T1000 (cell line): Measurements from ENCODE around the gene RHOG.
A peak's percentile ranks its signal among the peaks of the same experiment; 100 is the strongest.

Experiments
- DNase-seq: peaks from one replicate; lab custom pipeline; 2025; ENCODE audit warnings: mixed read lengths; lab: John Stamatoyannopoulos, UW

RHOG gene

GRCh38 chr11:3859373-3859881 is 18.7 kb upstream of the RHOG start:
- DNase-seq: no peak

- DNase-seq: no peak
Observed at GRCh38 chr11:3857628-3858027, 16.9 kb upstream of the RHOG start.

- DNase-seq: no peak
Observed at GRCh38 chr11:3856856-3857553, 16.2 kb upstream of the RHOG start.

- no peak for DNase-seq
Observed at GRCh38 chr11:3855808-3856491, 15.2 kb upstream of the RHOG start.

- DNase-seq: peak; percentile 88
Observed at GRCh38 chr11:3854977-3855807, 14.4 kb upstream of the RHOG start, which contains the start of gene STIM1. TSS of gene STIM1 (plus strand) at chr11:3855664. CDS start at chr11:3856271, 607 bp downstream.

- no peak for DNase-seq
Observed at GRCh38 chr11:3854660-3854976, 13.9 kb upstream of the RHOG start.

- DNase-seq: no peak
Observed at GRCh38 chr11:3853899-3854659, 13.3 kb upstream of the RHOG start.

DNA sequence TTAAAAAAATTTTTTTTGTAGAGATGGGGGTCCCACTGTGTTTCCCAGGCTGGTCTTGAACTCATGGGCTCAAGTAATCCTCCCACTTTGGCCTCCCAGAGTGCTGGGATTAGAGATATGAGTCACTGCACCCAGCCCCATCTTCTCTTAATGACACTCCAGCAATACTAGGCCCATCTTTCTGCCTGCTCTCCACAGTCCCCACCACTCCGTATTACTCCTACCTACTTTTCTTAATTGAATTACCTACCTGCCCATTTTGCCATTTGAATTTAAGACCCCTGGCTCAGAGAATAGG is 12.7 kb upstream of the RHOG start:
- DNase-seq: no peak

DNA sequence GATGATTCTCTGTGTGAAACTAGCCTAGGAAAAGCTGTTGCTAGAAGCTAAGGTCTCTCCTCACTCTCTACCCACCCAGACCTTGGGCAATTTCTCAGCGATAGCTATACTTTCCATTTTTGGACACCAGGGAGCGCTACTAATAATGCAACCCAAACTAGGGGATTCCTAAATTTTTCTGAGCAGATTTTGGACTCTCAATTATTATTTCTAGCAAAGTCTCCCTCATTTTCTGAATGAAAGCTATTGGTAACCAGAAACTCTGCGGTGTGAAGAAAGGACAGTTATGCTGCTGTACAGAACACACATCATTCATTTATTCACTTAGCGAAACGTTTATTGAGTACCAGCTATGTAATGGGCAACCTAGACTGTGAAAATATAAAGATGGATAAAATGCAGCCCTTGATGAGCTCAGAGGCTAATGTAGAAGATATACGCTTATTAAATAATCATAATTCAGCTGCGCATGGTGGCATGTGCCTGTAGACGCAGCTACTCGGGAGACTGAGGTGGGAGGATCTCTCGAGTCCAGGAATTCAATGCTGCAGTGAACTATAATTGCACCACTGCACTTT is 8.6 kb upstream of the RHOG start:
- DNase-seq: peak; percentile 15

DNA sequence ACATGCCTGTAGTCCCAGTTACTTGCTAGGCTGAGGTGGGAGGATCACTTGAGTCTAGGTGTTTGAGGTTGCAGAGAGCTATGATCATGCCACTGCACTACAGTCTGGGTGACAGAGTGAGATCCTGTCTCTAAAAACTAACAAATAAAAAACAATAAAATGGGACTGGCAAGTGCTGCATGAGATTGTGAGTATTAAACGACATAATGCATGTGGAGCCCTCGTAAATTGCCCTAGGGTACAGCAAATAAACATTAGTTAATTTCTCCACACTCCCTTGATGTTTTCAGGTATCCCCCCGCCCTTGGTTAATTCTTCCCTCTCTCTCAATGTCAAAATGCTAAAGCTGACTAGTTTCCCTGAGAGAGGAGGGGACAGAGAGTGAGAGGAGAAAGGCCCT is 4.9 kb upstream of the RHOG start:
- DNase-seq: no peak

DNA sequence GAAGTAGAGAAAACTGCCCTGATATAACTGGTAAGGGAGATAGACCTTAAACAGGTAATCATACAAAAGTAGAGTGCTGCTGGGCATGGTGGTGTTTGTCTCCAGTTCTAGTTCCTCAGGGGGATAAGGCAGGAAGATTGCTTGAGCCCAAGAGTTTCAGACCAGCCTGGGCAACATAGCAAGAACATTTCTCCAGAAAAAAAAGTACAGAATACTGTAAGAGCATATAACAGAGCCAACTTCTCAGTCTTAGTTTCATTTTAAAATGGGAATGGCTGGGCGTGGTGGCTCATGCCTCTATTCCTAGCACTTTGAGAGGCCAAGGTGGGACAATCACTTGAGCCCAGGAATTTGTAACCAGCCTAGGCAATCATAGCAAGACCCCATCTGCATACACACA is 4.5 kb upstream of the RHOG start:
- DNase-seq: no peak

- no peak for DNase-seq
Observed at GRCh38 chr11:3843326-3843725, 2.6 kb upstream of the RHOG start.

DNA sequence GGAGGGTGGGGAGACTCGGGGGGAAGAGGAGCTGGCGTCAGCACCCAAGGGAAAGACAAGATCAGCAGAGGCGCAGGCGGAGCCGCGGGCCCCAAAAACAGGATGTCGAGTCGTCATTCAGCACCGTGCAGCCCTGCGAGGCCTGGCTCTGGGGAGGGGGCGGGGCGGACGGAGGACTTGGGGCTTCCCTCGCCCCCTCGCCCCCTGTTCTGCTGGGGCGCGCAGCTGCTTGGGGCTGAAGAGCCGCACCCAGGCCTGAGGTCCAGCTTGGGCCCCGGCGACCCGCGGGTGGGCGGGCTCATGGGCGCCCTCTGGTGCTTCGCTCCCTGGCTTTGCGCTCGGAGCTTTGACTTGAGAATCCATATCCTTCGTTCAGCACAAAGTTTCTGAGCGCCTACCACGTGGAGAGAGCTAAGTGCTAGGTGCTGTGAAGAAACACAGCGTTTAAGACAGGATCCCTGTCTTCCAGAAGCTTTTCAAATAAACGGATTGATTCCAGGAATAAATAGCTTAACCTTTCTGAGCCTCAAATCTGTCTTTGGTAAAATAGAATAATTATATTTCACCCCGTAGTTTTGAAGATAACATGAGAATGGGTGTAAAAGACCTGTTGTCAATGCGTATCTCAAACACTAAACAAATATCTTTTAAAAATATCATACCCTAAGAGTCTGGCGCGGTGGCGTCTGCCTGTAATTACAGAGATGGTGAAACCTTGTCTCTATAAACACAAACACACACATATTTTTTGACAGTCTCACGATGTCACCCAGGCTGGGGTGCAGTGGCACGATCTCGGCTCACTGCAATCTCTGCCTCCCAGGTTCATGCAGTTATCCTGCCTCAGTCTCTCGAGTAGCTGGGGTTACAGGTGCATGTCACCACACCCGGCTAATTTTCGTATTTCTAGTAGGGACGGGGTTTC is 929 bp upstream of the RHOG start:
- peak; percentile 82 for DNase-seq

DNA sequence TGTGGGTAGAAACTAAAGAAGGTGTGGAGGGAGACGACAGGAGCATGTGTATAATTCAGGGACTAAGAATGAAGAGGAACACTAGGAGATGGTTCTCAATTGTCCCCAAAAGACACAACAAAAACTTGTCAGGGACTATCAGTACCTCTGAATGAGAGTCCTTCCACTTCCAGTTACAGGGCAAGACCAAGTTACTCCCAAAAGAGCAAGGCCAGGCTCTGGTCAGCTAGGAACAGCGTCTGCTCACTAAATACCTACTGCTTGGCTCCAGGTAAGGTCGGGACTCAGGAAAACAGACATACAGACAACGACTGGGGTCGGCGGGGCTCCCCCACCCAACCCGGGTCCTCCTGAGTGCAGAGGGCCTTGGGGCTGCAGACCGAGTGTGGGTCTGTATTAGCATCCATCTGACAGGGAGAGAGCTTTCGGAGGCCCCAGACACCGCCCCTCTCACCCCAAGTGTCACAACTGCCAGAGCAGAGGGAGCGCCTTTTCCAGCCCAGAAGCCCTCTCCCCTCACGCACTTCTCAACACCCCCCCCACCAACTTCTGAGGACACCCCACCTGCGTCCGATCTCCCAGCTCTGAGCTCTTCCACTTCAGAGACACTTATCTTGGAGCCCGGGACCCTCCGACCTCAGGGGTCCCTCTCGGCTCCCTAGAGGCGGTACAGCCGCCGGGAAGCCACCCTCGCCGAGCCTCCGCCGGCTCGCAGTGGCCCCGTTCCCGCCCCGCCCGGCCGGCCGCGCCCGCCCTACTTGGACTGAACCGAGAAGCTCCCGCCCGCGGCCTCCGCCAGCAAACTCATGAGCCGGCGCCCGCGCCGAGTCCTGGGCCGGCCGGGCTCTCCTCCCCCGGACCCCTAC is 522 bp downstream of the RHOG start:
- no peak for DNase-seq

DNA sequence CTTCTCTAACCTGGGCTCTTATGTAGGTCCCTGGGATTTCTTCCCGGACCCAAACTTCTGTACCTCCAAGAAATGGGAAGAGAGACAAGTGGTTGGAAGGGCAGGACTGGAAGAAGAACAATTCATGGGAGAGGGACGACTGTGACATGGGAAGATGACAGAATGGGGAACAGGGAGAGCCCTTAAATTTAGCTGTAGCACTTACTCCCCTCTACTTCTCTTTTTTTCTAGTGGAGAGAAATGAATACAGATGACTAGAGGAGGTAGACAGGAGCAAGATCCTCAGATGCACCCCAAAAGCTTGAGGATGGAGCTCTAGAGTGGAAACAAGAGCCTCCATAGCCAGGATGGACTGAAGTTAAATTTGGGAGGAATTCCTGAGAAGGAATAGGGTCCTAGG is 2.3 kb downstream of the RHOG start:
- no peak for DNase-seq

DNA sequence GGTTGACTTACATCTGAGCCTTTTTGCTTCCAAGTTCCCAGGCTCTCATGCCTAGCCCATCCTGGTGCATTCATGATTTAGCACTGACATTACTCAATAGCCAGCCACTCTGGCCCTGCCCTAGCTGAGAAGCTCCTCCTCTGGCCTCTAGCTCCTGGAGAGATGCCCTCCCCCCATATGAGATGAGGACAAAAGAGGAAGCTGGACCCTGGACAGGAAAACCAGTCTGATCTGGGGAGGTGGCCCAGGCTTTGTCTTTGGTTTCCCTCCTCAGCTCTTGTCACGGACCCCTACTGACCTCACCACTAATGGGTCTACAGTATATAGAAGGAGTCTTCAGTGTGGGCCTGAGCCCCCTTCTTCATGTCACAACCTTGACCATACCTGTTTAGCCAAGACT is 3.0 kb downstream of the RHOG start:
- no peak for DNase-seq

DNA sequence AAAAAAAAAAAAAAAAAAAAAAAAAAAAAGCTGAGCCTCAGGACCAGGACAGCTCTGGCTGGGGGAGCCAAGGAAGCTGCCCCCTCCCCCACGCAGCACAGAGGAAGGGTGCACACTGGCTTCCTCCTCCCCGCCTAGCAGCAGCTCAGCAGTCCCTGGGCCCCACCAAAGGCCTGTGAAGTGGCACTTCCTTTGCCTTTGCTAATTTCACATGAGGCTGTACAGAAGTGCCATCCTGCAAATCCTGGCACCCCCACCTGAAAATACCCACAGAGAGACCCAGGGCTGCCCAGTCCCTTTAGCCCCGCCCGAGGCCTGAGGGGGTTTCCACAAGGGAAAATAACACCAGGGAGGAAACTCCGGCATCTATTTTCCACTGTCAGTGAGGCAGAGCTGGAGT is 3.9 kb downstream of the RHOG start:
- no peak for DNase-seq

GRCh38 chr11:3835751-3836150 is 5.0 kb downstream of the RHOG start:
- no peak for DNase-seq

- no peak for DNase-seq
Observed at GRCh38 chr11:3834664-3835461, 5.9 kb downstream of the RHOG start.
